ENCODE data around the gene FAM76A. TPM values are rescaled to one million over a fixed set of nuclear protein-coding genes. Genes with fewer than 3 reads are reported as not detected.
A peak's percentile ranks its signal among the peaks of the same experiment; 100 is the strongest.

The FAM76A gene
- total and polyA plus RNA-seq, 9 of the 15 experiments (the other 6 are each of a cell fraction or from before 2014, with no cell fraction given), result 9.5 to 14.6 (median 11.4) TPM

- TF ChIP-seq SP2 (IDR thresholded peaks at IDR 0.05; ENCODE audit: extremely low read depth, low read depth, low read length, poor library complexity, severe bottlenecking) (no peak), NRF1 (conservative IDR thresholded peaks at IDR 0.05 in 1 of 2, IDR thresholded peaks at IDR 0.05 in 1 of 2) (peak; percentile 99), ZNF324 (CRISPR knock-in tag; IDR thresholded peaks at IDR 0.05) (no peak), AFF1 (IDR thresholded peaks at IDR 0.05; ENCODE audit: low read depth in 1 of 2, partially characterized antibody in 2 of 2) (no peak), E2F5 (CRISPR knock-in tag; IDR thresholded peaks at IDR 0.05) (no peak), LEF1 (IDR thresholded peaks at IDR 0.05) (no peak), KLF1 (tag; IDR thresholded peaks at IDR 0.05) (no peak), AFF4 (CRISPR knock-in tag; IDR thresholded peaks at IDR 0.05) (peak; percentile 77; the same call in 1 of the 2 replicates), EZH2 (IDR thresholded peaks at IDR 0.05; ENCODE audit: borderline replicate concordance, low read depth, low read length) (no peak)
Observed at GRCh38 chr1:27772932-27773825, 47.4 kb downstream of the FAM76A start, which contains the start of gene STX12 (continued).

Measured in K562 (cell line).